GM23338 (cell line): ENCODE data around the gene MFSD11. TPM values are rescaled to one million over a fixed set of nuclear protein-coding genes. Genes with fewer than 3 reads are reported as not detected.

Source experiments
- ATAC-seq: fragments of 200-7000 bp; cut with Tn5 transposase; 3 replicates; pipeline ENCODE4 v1.9.1; 2020
- DNase-seq: peaks from one replicate; pipeline ENCODE4 v3.0.0-alpha.2; 2015; ENCODE audit warnings: low spot score
- H2AFZ ChIP-seq: fragments of 200-600 bp; sonication (generic); 2 replicates; pipeline ENCODE4 v1.8.0; 2016; ENCODE audit warnings: antibody characterized with exemption, mild to moderate bottlenecking, moderate library complexity
- H3F3A ChIP-seq: fragments of 200-600 bp; sonication (generic); replicated peaks from 2 replicates; pipeline ENCODE4 v1.8.0; 2017; ENCODE audit warnings: antibody characterized with exemption, mixed run types, low read depth
- H3K27ac ChIP-seq: fragments of 200-600 bp; sonication (generic); 2 replicates; pipeline ENCODE4 v1.6.1; 2016; ENCODE audit warnings: low read depth
- H3K27me3 ChIP-seq: fragments of 200-600 bp; sonication (generic); 2 replicates; pipeline ENCODE4 v1.8.0; 2016; ENCODE audit warnings: mild to moderate bottlenecking, mixed run types, moderate library complexity; ENCODE audit not compliant: insufficient read depth
- H3K36me3 ChIP-seq: fragments of 200-600 bp; sonication (generic); 2 replicates; pipeline ENCODE4 v1.8.0; 2016; ENCODE audit warnings: mild to moderate bottlenecking; ENCODE audit not compliant: insufficient read depth
- H3K4me1 ChIP-seq: fragments of 200-600 bp; sonication (generic); 2 replicates; pipeline ENCODE4 v1.8.0; 2016; ENCODE audit warnings: mild to moderate bottlenecking, moderate library complexity; ENCODE audit not compliant: insufficient read depth
- H3K4me2 ChIP-seq: fragments of 200-600 bp; sonication (generic); 2 replicates; pipeline ENCODE4 v1.7.1; 2017; ENCODE audit warnings: mixed run types
- H3K4me3 ChIP-seq: fragments of 200-600 bp; sonication (generic); 2 replicates; pipeline ENCODE4 v1.6.1; 2016; ENCODE audit warnings: mixed run types
- H3K79me2 ChIP-seq: fragments of 200-600 bp; sonication (generic); replicated peaks from 2 replicates; pipeline ENCODE4 v1.8.0; 2017; ENCODE audit warnings: mild to moderate bottlenecking; ENCODE audit not compliant: insufficient read depth
- H3K9me2 ChIP-seq: fragments of 200-600 bp; sonication (generic); 2 replicates; pipeline ENCODE4 v1.8.0; 2017; ENCODE audit not compliant: insufficient read depth
- H4K20me1 ChIP-seq: fragments of 200-600 bp; sonication (generic); replicated peaks from 2 replicates; pipeline ENCODE4 v1.8.0; 2017; ENCODE audit warnings: mild to moderate bottlenecking; ENCODE audit not compliant: insufficient read depth
- H3K27ac Mint-ChIP-seq: 2 replicates; pipeline ENCODE4 v1.8.0; 2020; ENCODE audit warnings: inconsistent platforms, mild to moderate bottlenecking, moderate library complexity, mixed read lengths
- H3K27me3 Mint-ChIP-seq: 3 replicates; pipeline ENCODE4 v1.8.0; 2022; ENCODE audit warnings: low read depth, mild to moderate bottlenecking, moderate library complexity, mixed read lengths, inconsistent platforms; ENCODE audit not compliant: insufficient read depth, poor library complexity
- H3K36me3 Mint-ChIP-seq: 3 replicates; pipeline ENCODE4 v1.8.0; 2021; ENCODE audit warnings: low read depth, mild to moderate bottlenecking, inconsistent platforms, moderate library complexity, mixed read lengths
- H3K4me1 Mint-ChIP-seq: 3 replicates; pipeline ENCODE4 v1.8.0; 2020; ENCODE audit warnings: mild to moderate bottlenecking, inconsistent platforms, mixed read lengths
- H3K4me3 Mint-ChIP-seq: 3 replicates; pipeline ENCODE4 v1.8.0; 2021; ENCODE audit warnings: moderate library complexity, mild to moderate bottlenecking, inconsistent platforms, mixed read lengths
- H3K9me3 Mint-ChIP-seq: 3 replicates; pipeline ENCODE4 v1.8.0; 2020; ENCODE audit warnings: moderate library complexity, mild to moderate bottlenecking, inconsistent platforms, mixed read lengths
- CREB1 ChIP-seq: fragments of 250-450 bp; sonication (Bioruptor Pico); IDR thresholded peaks from 2 replicates; pipeline ENCODE4 v1.5.0; 2020; ENCODE audit warnings: low read depth, mild to moderate bottlenecking, moderate library complexity
- EZH2 ChIP-seq: fragments of 200-600 bp; sonication (generic); IDR thresholded peaks from one replicate; pipeline ENCODE4 v1.8.0; 2017; ENCODE audit warnings: antibody characterized with exemption, mild to moderate bottlenecking, low read depth; ENCODE audit not compliant: unreplicated experiment
- EZH2phosphoT487 ChIP-seq: fragments of 200-600 bp; sonication (generic); IDR thresholded peaks from one replicate; pipeline ENCODE4 v1.8.1; 2018; ENCODE audit warnings: antibody characterized with exemption; ENCODE audit not compliant: unreplicated experiment
- ZNF114 ChIP-seq: fragments of 250-450 bp; sonication (Bioruptor Pico); IDR thresholded peaks from 2 replicates; pipeline ENCODE4 v1.5.0; 2020; ENCODE audit warnings: mild to moderate bottlenecking, moderate library complexity
- ZNF331 ChIP-seq: fragments of 250-450 bp; sonication (Bioruptor Pico); IDR thresholded peaks from 2 replicates; pipeline ENCODE4 v1.5.0; 2020; ENCODE audit warnings: low read depth, mild to moderate bottlenecking, moderate library complexity
- ZNF462 ChIP-seq: fragments of 250-450 bp; sonication (Bioruptor Pico); IDR thresholded peaks from 2 replicates; pipeline ENCODE4 v1.5.0; 2020; ENCODE audit warnings: mild to moderate bottlenecking, moderate library complexity
- polyA plus RNA-seq: library from polyadenylated mRNA; unstranded; fragments of >200 nt; fragmentation: Nextera tagmentation; extraction: Ambion mirVana; gene quantifications from 2 replicates; pipeline ENCODE4 v1.2.1, GENCODE V29; 2016
- total RNA-seq: library from RNA; depleted of rRNA; stranded (reverse); fragments of >200 nt; shearing (Covaris generic); gene quantifications from 2 replicates; pipeline ENCODE4 v1.2.3, GENCODE V29; 2014
- TF ChIP-seq, protein P1 (sequence below), 2 experiments: fragments of 200-600 bp in 1 of 2; sonication (generic) in 1 of 2; conservative IDR thresholded peaks; 2 replicates each; pipeline versions ENCODE4 v1.5.1 to v1.6.1; 2016 to 2017; ENCODE audit warnings: antibody characterized with exemption in 2 of 2, low read depth in 2 of 2, mild to moderate bottlenecking in 2 of 2, moderate library complexity in 1 of 2

The MFSD11 gene
- total and polyA plus RNA-seq, 2 experiments from 2014 or later = 10.2 to 35.3 TPM

- TF ChIP-seq, protein P1, sequence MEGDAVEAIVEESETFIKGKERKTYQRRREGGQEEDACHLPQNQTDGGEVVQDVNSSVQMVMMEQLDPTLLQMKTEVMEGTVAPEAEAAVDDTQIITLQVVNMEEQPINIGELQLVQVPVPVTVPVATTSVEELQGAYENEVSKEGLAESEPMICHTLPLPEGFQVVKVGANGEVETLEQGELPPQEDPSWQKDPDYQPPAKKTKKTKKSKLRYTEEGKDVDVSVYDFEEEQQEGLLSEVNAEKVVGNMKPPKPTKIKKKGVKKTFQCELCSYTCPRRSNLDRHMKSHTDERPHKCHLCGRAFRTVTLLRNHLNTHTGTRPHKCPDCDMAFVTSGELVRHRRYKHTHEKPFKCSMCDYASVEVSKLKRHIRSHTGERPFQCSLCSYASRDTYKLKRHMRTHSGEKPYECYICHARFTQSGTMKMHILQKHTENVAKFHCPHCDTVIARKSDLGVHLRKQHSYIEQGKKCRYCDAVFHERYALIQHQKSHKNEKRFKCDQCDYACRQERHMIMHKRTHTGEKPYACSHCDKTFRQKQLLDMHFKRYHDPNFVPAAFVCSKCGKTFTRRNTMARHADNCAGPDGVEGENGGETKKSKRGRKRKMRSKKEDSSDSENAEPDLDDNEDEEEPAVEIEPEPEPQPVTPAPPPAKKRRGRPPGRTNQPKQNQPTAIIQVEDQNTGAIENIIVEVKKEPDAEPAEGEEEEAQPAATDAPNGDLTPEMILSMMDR (conservative IDR thresholded peaks at IDR 0.05; ENCODE audit: low read depth in 2 of 2) = no peak
- TF ChIP-seq ZNF331 (CRISPR knock-in tag) = no peak
Observed at GRCh38 chr17:76720211-76720610, 17.7 kb upstream of the MFSD11 start (continued).

- Mint-ChIP-seq H3K27me3 (peaks cover 3% of the 10 kb centered on the region), H3K4me3 (no peak overlapping the region; the same call in 2 of the 3 replicates), H3K27ac (no peak overlapping the region), H3K9me3 (no peaks in the 10 kb centered on the region), H3K4me1 (peaks cover 5% of the 10 kb centered on the region; the same call in 2 of the 3 replicates), H3K36me3 (peaks cover 80% of the 10 kb centered on the region)
- H3K4me1 ChIP-seq = peaks cover 6% of the 10 kb centered on the region; the same call in 1 of the 2 replicates
- no peaks in the 10 kb centered on the region for H3K9me2 ChIP-seq
- H3K27ac ChIP-seq = no peak overlapping the region
- H2AFZ ChIP-seq = no peak overlapping the region
- TF ChIP-seq EZH2 = no peak
- no peak for TF ChIP-seq ZNF331 (CRISPR knock-in tag)
- no peak for TF ChIP-seq CREB1
- no peak for TF ChIP-seq EZH2phosphoT487
- TF ChIP-seq ZNF114 = no peak
- TF ChIP-seq ZNF462 (CRISPR knock-in tag) = no peak
- TF ChIP-seq, protein P1 (conservative IDR thresholded peaks at IDR 0.05; ENCODE audit: low read depth in 2 of 2) = no peak
- H3K36me3 ChIP-seq = peaks cover 43% of the 10 kb centered on the region
- ATAC-seq = no peak
- peaks cover 11% of the 10 kb centered on the region; the same call in 1 of the 2 replicates for H4K20me1 ChIP-seq
- no peak overlapping the region for H3K4me2 ChIP-seq
- no peaks in the 10 kb centered on the region for H3K27me3 ChIP-seq
- H3K4me3 ChIP-seq = no peak overlapping the region
- H3K79me2 ChIP-seq = peaks cover 23% of the 10 kb centered on the region
- H3F3A ChIP-seq = 0 out of 2 replicates have a peak, but pooled peaks cover under 1% of the 10 kb centered on the region
- no peak for DNase-seq
Observed at GRCh38 chr17:76720941-76721340, 17.0 kb upstream of the MFSD11 start.
